Measurements from ENCODE around the gene NAXD. TPM values are rescaled to one million over a fixed set of nuclear protein-coding genes. Genes with fewer than 3 reads are reported as not detected.

The NAXD gene
- total and polyA plus RNA-seq, 2 of the 4 experiments (the other 2 are of a cell fraction), result 10.2 to 27.2 TPM

DNA sequence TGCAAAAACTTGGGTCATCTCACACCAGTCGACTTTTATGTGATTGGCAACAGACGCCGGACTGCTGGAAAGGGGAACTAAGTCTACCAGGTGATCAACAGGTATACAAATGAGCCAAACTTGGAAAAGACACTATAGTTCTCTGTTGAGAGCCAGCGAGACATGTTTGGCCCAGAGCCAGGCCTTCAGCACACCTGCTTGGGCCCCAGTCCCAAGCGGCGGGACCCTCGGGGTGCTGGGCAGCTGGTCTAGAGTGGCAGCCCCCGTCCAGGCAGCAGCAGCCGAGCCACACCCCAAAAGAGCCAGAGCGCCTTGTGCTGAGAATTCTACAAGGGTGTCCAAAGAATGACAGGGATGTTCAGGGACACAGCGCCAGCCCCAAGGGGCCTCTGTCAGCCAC is 28.0 kb downstream of the NAXD start:
- Histone ChIP-seq H2BK5ac (ENCODE audit: low read depth, low read length, poor library complexity, severe bottlenecking) (no peak overlapping the region), H3K4me3 (ENCODE audit: insufficient read depth, low read depth, low read length) (no peak overlapping the region), H3K79me1 (ENCODE audit: low read depth in 1 of 2, low read length in 2 of 2) (peaks cover 4 to 27% of the 10 kb centered on the region in 2 experiments; a peak in 3 of 4 replicates), H3K14ac (replicated peaks; ENCODE audit: low read depth, low read length) (no peak overlapping the region), H3K27me3 (ENCODE audit: control insufficient read depth, insufficient read depth, low read length) (no peaks in the 10 kb centered on the region), H3K18ac (ENCODE audit: low read depth, low read length) (no peak overlapping the region), H3K4ac (ENCODE audit: low read depth, low read length) (no peak overlapping the region), H2AK9ac (replicated peaks; ENCODE audit: low read depth, low read length, poor library complexity) (no peak overlapping the region), H3K56ac (ENCODE audit: extremely low read depth, insufficient read depth, low read length) (no peak overlapping the region), H4K20me1 (ENCODE audit: insufficient read depth, low read length) (peaks cover 22% of the 10 kb centered on the region), H4K8ac (ENCODE audit: low read depth in 2 of 2, low read length in 2 of 2) (no peak overlapping the region), H2AK5ac (ENCODE audit: low read depth, low read length) (no peak overlapping the region), H3K9me3 (ENCODE audit: control insufficient read depth, insufficient read depth, low read length) (no peaks in the 10 kb centered on the region), H3K27ac (ENCODE audit: insufficient read depth, low read length) (no peak overlapping the region), H2AFZ (replicated peaks; ENCODE audit: low read length, poor library complexity) (no peak overlapping the region), H2BK120ac (ENCODE audit: low read depth, low read length) (no peak overlapping the region), H4K91ac (ENCODE audit: insufficient read depth, low read depth, low read length) (no peak overlapping the region), H3K36me3 (ENCODE audit: control insufficient read depth, insufficient read depth, low read length) (peaks cover 58% of the 10 kb centered on the region), H3K9ac (ENCODE audit: low read depth, low read length) (no peak overlapping the region), H4K5ac (ENCODE audit: low read depth, low read length) (no peak overlapping the region), H2BK15ac (ENCODE audit: low read depth, low read length) (no peak overlapping the region), H3K9me1 (ENCODE audit: insufficient read depth, low read length) (peaks cover 7% of the 10 kb centered on the region; the same call in 1 of the 2 replicates), H3K4me1 (ENCODE audit: control insufficient read depth, insufficient read depth, low read length) (peaks cover 8% of the 10 kb centered on the region; the same call in 1 of the 2 replicates), H3K4me2 (ENCODE audit: low read depth, low read length) (no peak overlapping the region), H3K23ac (ENCODE audit: low read depth, low read length) (no peak overlapping the region), H2BK20ac (ENCODE audit: low read depth, low read length) (no peak overlapping the region)
- dilution Hi-C loops (cut with HindIII; ENCODE audit: low sequenced_read_pairs, unreplicated experiment) (no loop called here), in situ Hi-C loops (cut with MboI; ENCODE audit: low sequenced_read_pairs) (no loop called here), intact Hi-C loops (cut with micrococcal nuclease) (no loop called here)
- 74% methylated on average over 7 of the region's 11 CpGs; no CpG with 5 or more reads in 1 of the 2 experiments for WGBS, 2 experiments (ENCODE audit: extremely low coverage in 2 of 2, insufficient read length in 1 of 2)
- ChIA-PET CTCF (no interaction called here), POLR2A (ENCODE audit: unreplicated experiment) (no interaction called here)
- TF ChIP-seq MAFK (IDR thresholded peaks at IDR 0.05; ENCODE audit: low read depth, low read length) (no peak), MXI1 (IDR thresholded peaks at IDR 0.05; ENCODE audit: borderline replicate concordance, low read depth, low read length) (no peak), CHD1 (IDR thresholded peaks at IDR 0.05; ENCODE audit: low read depth, low read length) (no peak), RCOR1 (IDR thresholded peaks at IDR 0.05; ENCODE audit: insufficient replicate concordance, low read length) (no peak), FOS (IDR thresholded peaks at IDR 0.05; ENCODE audit: low read depth, low read length) (no peak), BHLHE40 (IDR thresholded peaks at IDR 0.05; ENCODE audit: low read depth, low read length) (no peak)
- TF ChIP-seq, protein P1, sequence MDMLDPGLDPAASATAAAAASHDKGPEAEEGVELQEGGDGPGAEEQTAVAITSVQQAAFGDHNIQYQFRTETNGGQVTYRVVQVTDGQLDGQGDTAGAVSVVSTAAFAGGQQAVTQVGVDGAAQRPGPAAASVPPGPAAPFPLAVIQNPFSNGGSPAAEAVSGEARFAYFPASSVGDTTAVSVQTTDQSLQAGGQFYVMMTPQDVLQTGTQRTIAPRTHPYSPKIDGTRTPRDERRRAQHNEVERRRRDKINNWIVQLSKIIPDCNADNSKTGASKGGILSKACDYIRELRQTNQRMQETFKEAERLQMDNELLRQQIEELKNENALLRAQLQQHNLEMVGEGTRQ (IDR thresholded peaks at IDR 0.05; ENCODE audit: low read depth, low read length), result no peak
- DNase-seq, result no peak
- ATAC-seq (ENCODE audit: low read depth), result no peak
- no TSS peak for BruUV-seq (replicated peaks)
